ENCODE data around the gene NRCAM.

DNA sequence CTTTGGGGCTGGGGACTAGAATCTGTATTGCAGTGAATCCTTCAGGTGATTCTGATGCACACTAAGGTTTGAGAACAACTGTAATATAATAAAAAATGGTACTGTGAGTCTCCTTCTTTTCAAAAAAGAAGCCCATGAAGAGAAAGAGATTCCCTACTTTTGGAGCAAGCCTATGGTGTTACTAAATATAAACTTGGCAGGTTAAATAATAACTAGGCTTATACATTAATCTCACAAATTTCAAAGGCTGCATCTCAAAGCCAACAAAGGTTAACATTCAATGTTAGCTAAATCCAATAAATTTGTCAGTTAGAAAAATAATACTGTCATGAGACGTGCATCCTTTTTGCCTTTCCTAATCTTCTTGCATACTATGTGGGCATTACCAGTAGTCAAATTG, 166.4 kb downstream of the NRCAM start:
- TF ChIP-seq CTCF (IDR thresholded peaks at IDR 0.05; ENCODE audit: low read depth, low read length) (no peak), EZH2phosphoT487 (IDR thresholded peaks at IDR 0.05; ENCODE audit: low read depth) (no peak)

Data from OCI-LY3 (cell line).